ENCODE results near the gene HMOX1.

GRCh38 chr22:35373781-35374180, 7.1 kb upstream of the HMOX1 start:
- TF ChIP-seq, protein P1, sequence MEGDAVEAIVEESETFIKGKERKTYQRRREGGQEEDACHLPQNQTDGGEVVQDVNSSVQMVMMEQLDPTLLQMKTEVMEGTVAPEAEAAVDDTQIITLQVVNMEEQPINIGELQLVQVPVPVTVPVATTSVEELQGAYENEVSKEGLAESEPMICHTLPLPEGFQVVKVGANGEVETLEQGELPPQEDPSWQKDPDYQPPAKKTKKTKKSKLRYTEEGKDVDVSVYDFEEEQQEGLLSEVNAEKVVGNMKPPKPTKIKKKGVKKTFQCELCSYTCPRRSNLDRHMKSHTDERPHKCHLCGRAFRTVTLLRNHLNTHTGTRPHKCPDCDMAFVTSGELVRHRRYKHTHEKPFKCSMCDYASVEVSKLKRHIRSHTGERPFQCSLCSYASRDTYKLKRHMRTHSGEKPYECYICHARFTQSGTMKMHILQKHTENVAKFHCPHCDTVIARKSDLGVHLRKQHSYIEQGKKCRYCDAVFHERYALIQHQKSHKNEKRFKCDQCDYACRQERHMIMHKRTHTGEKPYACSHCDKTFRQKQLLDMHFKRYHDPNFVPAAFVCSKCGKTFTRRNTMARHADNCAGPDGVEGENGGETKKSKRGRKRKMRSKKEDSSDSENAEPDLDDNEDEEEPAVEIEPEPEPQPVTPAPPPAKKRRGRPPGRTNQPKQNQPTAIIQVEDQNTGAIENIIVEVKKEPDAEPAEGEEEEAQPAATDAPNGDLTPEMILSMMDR (IDR thresholded peaks at IDR 0.05), result no peak
- TF ChIP-seq POLR2AphosphoS5 (IDR thresholded peaks at IDR 0.05), result no peak
- no peak for TF ChIP-seq POLR2A (IDR thresholded peaks at IDR 0.05)
- TF ChIP-seq EP300 (IDR thresholded peaks at IDR 0.05), result no peak

All from suprapubic skin (tissue), 4 donors.